HepG2 (cell line): ENCODE data around the gene GAL3ST3.

Experiments
- CBX2 ChIP-seq, 2 experiments: fragments of 200-600 bp in 1 of 2; sonication (generic); formaldehyde crosslinking in 1 of 2; IDR thresholded peaks; 2 replicates each; pipeline versions ENCODE4 v1.7.0 to v1.8.1; 2018 to 2022; ENCODE audit warnings: low read depth in 2 of 2, low read length in 1 of 2, mild to moderate bottlenecking in 1 of 2, missing genetic modification reagents in 1 of 2
- CREB3 ChIP-seq: sonication (generic); formaldehyde crosslinking; IDR thresholded peaks from 2 replicates; pipeline ENCODE4 v1.5.0; 2020; ENCODE audit warnings: missing genetic modification reagents
- EZH2 ChIP-seq: conservative IDR thresholded peaks from 2 replicates; pipeline ENCODE4 v1.6.1; 2012; ENCODE audit warnings: mild to moderate bottlenecking, low read depth, low read length, moderate library complexity
- KAT7 ChIP-seq: IDR thresholded peaks from 2 replicates; pipeline ENCODE4 v1.6.1; 2018; ENCODE audit warnings: borderline replicate concordance, missing compliant biosample characterization
- MYC ChIP-seq: sonication (generic); formaldehyde crosslinking; IDR thresholded peaks from 2 replicates; pipeline ENCODE4 v1.9.0; 2021; ENCODE audit warnings: missing genetic modification reagents, borderline replicate concordance
- NBN ChIP-seq: fragments of 450-650 bp; conservative IDR thresholded peaks from 2 replicates; pipeline ENCODE4 v1.6.1; 2017
- RFX1 ChIP-seq: fragments of 450-650 bp; IDR thresholded peaks from 2 replicates; pipeline ENCODE4 v1.6.1; 2017
- SMYD3 ChIP-seq: sonication (generic); formaldehyde crosslinking; IDR thresholded peaks from 2 replicates; pipeline ENCODE4 v1.8.1; 2023; ENCODE audit warnings: mild to moderate bottlenecking, missing genetic modification reagents
- SNAPC5 ChIP-seq: sonication (generic); formaldehyde crosslinking; IDR thresholded peaks from 2 replicates; pipeline ENCODE4 v1.8.1; 2023; ENCODE audit warnings: mild to moderate bottlenecking, missing genetic modification reagents, borderline replicate concordance
- SRSF9 ChIP-seq: fragments of 200-400 bp; formaldehyde crosslinking; IDR thresholded peaks from 2 replicates; pipeline ENCODE4 v1.6.1; 2018; ENCODE audit warnings: borderline replicate concordance, mild to moderate bottlenecking, low read depth, low read length; ENCODE audit not compliant: insufficient read depth, poor library complexity, severe bottlenecking

- TF ChIP-seq SRSF9 (no peak), RFX1 (no peak), KAT7 (CRISPR knock-in tag) (no peak), CBX2 (IDR thresholded peaks at IDR 0.05; ENCODE audit: low read depth, low read length) (no peak), CBX2 (CRISPR knock-in tag; IDR thresholded peaks at IDR 0.05; ENCODE audit: low read depth) (no peak), NBN (no peak), EZH2 (no peak), CREB3 (CRISPR knock-in tag) (no peak), SMYD3 (no peak), SNAPC5 (CRISPR knock-in tag) (no peak), MYC (CRISPR knock-in tag) (no peak)
These were observed 31.6 kb downstream of the GAL3ST3 start for GRCh38 chr11:66017321-66017720.
